K562 (cell line): ENCODE data around the gene CCL13. TPM values are rescaled to one million over a fixed set of nuclear protein-coding genes. Genes with fewer than 3 reads are reported as not detected.

Experiments used
- ATAC-seq: fragments of 200-7000 bp; cut with Tn5 transposase; 3 replicates; pipeline ENCODE4 v1.9.1; 2020; ENCODE audit warnings: moderate library complexity
- BruUV-seq: library from RNA; stranded (reverse); fragments of 400-500 nt; replicated peaks from 2 replicates; lab custom pipeline; 2021; lab: Mats Ljungman, UMichigan
- CTCF ChIA-PET: fragments of 300-600 bp; formaldehyde crosslinking; extraction: SDS; loops from one replicate; lab custom pipeline; 2021; ENCODE audit warnings: low intra/inter-chr PET ratio; lab: Yijun Ruan, JAX
- POLR2A ChIA-PET: fragments of 300-600, 350-650 bp; sonication (Branson Sonifier 250); formaldehyde crosslinking; extraction: SDS; loops from one replicate; lab custom pipeline; 2021; ENCODE audit warnings: antibody characterized with exemption, inconsistent platforms; lab: Yijun Ruan, JAX
- DNase-seq, 4 experiments: peaks; one replicate each; pipeline versions ENCODE4 v3.0.0 to v3.0.0-alpha.2; 2011 to 2018; ENCODE audit warnings: low spot score in 3 of 4, mixed read lengths in 3 of 4; ENCODE audit errors: extremely low read depth in 1 of 4
- FAIRE-seq: peaks from 2 replicates; lab custom pipeline; 2011; peaks lifted over from hg19 to GRCh38; lab: Jason Lieb, UNC
- H2AFZ ChIP-seq: 2 replicates; pipeline ENCODE4 v1.6.0; 2011; ENCODE audit warnings: low read depth, low read length, control low read depth, inconsistent platforms
- H3K27ac ChIP-seq: fragments of 200-600 bp; 3 replicates; pipeline ENCODE4 v1.8.0; 2011; ENCODE audit warnings: low read depth, mild to moderate bottlenecking, control low read depth, inconsistent platforms, low read length, moderate library complexity, mixed read lengths; ENCODE audit errors: extremely low read depth
- H3K27me3 ChIP-seq, 2 experiments: fragments of 300-600 bp in 1 of 2; 2 replicates in 1 of 2; 3 replicates in 1 of 2; pipeline versions ENCODE4 v1.6.0 to v1.8.0; 2011; ENCODE audit warnings: inconsistent platforms in 2 of 2, low read length in 2 of 2, mild to moderate bottlenecking in 1 of 2, mixed read lengths in 1 of 2, moderate library complexity in 1 of 2; ENCODE audit not compliant: control insufficient read depth in 2 of 2, insufficient read depth in 2 of 2
- H3K36me3 ChIP-seq: fragments of 300-600 bp; 3 replicates; pipeline ENCODE4 v1.8.0; 2011; ENCODE audit warnings: mild to moderate bottlenecking, low read length, inconsistent platforms; ENCODE audit not compliant: control insufficient read depth, insufficient read depth
- H3K4me1 ChIP-seq, 2 experiments: fragments of 200-600 bp in 1 of 2; replicated peaks in 1 of 2; 2 replicates in 1 of 2; 3 replicates in 1 of 2; pipeline versions ENCODE4 v1.5.1 to v1.8.0; 2011; ENCODE audit warnings: inconsistent platforms in 2 of 2, low read length in 2 of 2, mild to moderate bottlenecking in 1 of 2, mixed read lengths in 1 of 2, moderate library complexity in 1 of 2; ENCODE audit not compliant: control insufficient read depth in 2 of 2, insufficient read depth in 2 of 2
- H3K4me2 ChIP-seq: 2 replicates; pipeline ENCODE4 v1.6.1; 2011; ENCODE audit warnings: low read length, control low read depth, inconsistent platforms, mixed read lengths; ENCODE audit not compliant: insufficient read depth
- H3K4me3 ChIP-seq: fragments of 200-600 bp; sonication (generic), shearing (Covaris generic); 2 replicates; pipeline ENCODE4 v1.5.1; 2016; ENCODE audit warnings: control low read depth, inconsistent platforms
- H3K79me2 ChIP-seq: fragments of 200-600 bp; 3 replicates; pipeline ENCODE4 v1.8.0; 2011; ENCODE audit warnings: low read length, inconsistent platforms; ENCODE audit not compliant: control insufficient read depth, insufficient read depth
- H3K9ac ChIP-seq, 2 experiments: 2 replicates each; pipeline versions ENCODE4 v1.6.0 to v1.6.1; 2011; ENCODE audit warnings: low read depth in 2 of 2, low read length in 2 of 2, control low read depth in 1 of 2, inconsistent platforms in 1 of 2, mild to moderate bottlenecking in 1 of 2, mixed read lengths in 1 of 2; ENCODE audit not compliant: insufficient read depth in 1 of 2
- H3K9me1 ChIP-seq: one replicate; pipeline ENCODE4 v1.6.0; 2011; ENCODE audit warnings: inconsistent platforms, mild to moderate bottlenecking, low read length, moderate library complexity; ENCODE audit not compliant: control insufficient read depth, insufficient read depth
- H3K9me3 ChIP-seq: replicated peaks from 2 replicates; pipeline ENCODE4 v1.5.1; 2011; ENCODE audit warnings: low read depth, low read length, inconsistent platforms; ENCODE audit not compliant: control insufficient read depth, insufficient read depth
- H4K20me1 ChIP-seq: replicated peaks from 2 replicates; pipeline ENCODE4 v1.6.1; 2011; ENCODE audit warnings: low read length, inconsistent platforms, mixed read lengths; ENCODE audit not compliant: control insufficient read depth, insufficient read depth
- ATF7 ChIP-seq: fragments of 450-650 bp; IDR thresholded peaks from 2 replicates; pipeline ENCODE4 v1.7.1; 2014; ENCODE audit warnings: mild to moderate bottlenecking, moderate library complexity
- FOXA1 ChIP-seq: fragments of 450-650 bp; IDR thresholded peaks from 2 replicates; pipeline ENCODE4 v1.6.1; 2016; ENCODE audit warnings: mild to moderate bottlenecking, borderline replicate concordance
- HMG20B ChIP-seq: fragments of 250-450 bp; sonication (Bioruptor Pico); IDR thresholded peaks from 2 replicates; pipeline ENCODE4 v1.5.0; 2021; ENCODE audit warnings: mild to moderate bottlenecking
- KLF16 ChIP-seq: IDR thresholded peaks from 2 replicates; pipeline ENCODE4 v1.6.1; 2016; ENCODE audit warnings: antibody characterized with exemption
- MCM2 ChIP-seq: fragments of 450-650 bp; IDR thresholded peaks from 2 replicates; pipeline ENCODE4 v1.6.1; 2017; ENCODE audit warnings: low read depth, mild to moderate bottlenecking
- MYC ChIP-seq, 2 experiments: fragments of 250-450 bp in 1 of 2; sonication (Bioruptor Pico) in 1 of 2; IDR thresholded peaks; 2 replicates each; pipeline versions ENCODE4 v1.5.1 to v1.6.1; 2012 to 2021; ENCODE audit warnings: low read depth in 2 of 2, borderline replicate concordance in 1 of 2, improper control_type of control experiment in 1 of 2, low read length in 1 of 2, mild to moderate bottlenecking in 1 of 2, moderate library complexity in 1 of 2
- NCOA1 ChIP-seq: fragments of 450-650 bp; IDR thresholded peaks from 2 replicates; pipeline ENCODE4 v1.6.1; 2016; ENCODE audit warnings: low read depth
- POU5F1 ChIP-seq: fragments of 150-350 bp; IDR thresholded peaks from 2 replicates; pipeline ENCODE4 v1.6.1; 2014; ENCODE audit warnings: borderline replicate concordance, low read length, low read depth, mild to moderate bottlenecking; ENCODE audit not compliant: partially characterized antibody
- RAD21 ChIP-seq, 2 experiments: fragments of 250-450 bp in 1 of 2; fragments of 450-650 bp in 1 of 2; sonication (Bioruptor Pico) in 1 of 2; formaldehyde crosslinking in 1 of 2; IDR thresholded peaks in 1 of 2; conservative IDR thresholded peaks in 1 of 2; 2 replicates each; pipeline versions ENCODE4 v1.4.0 to v1.8.0; 2020 to 2022; ENCODE audit warnings: mild to moderate bottlenecking in 2 of 2, moderate library complexity in 1 of 2
- RCOR1 ChIP-seq, 2 experiments: IDR thresholded peaks; 2 replicates each; pipeline ENCODE4 v1.6.1; 2012; ENCODE audit warnings: low read depth in 2 of 2, low read length in 2 of 2, borderline replicate concordance in 1 of 2, improper control_type of control experiment in 1 of 2
- SMAD4 ChIP-seq: fragments of 250-450 bp; sonication (Bioruptor Pico); conservative IDR thresholded peaks from 2 replicates; pipeline ENCODE4 v1.8.0; 2021; ENCODE audit warnings: inconsistent platforms, mild to moderate bottlenecking, moderate library complexity
- SMC3 ChIP-seq: conservative IDR thresholded peaks from 2 replicates; pipeline ENCODE4 v1.6.1; 2011; ENCODE audit warnings: low read depth, low read length, improper control_type of control experiment; ENCODE audit not compliant: insufficient read depth
- SOX6 ChIP-seq: fragments of 450-650 bp; IDR thresholded peaks from 2 replicates; pipeline ENCODE4 v1.6.1; 2014; ENCODE audit warnings: mild to moderate bottlenecking
- STAG1 ChIP-seq: sonication (generic); formaldehyde crosslinking; IDR thresholded peaks from 2 replicates; pipeline ENCODE4 v1.5.0; 2020; ENCODE audit warnings: missing genetic modification reagents, borderline replicate concordance
- XRCC5 ChIP-seq: fragments of 200-400 bp; formaldehyde crosslinking; IDR thresholded peaks from 2 replicates; pipeline ENCODE4 v1.6.1; 2017; ENCODE audit warnings: low read depth, mild to moderate bottlenecking, low read length
- ZFP36 ChIP-seq: fragments of 150-350 bp; IDR thresholded peaks from 2 replicates; pipeline ENCODE4 v1.6.1; 2018; ENCODE audit warnings: low read length, low read depth; ENCODE audit not compliant: partially characterized antibody
- ZKSCAN1 ChIP-seq: fragments of 150-350 bp; IDR thresholded peaks from 2 replicates; pipeline ENCODE4 v1.6.1; 2016; ENCODE audit warnings: low read depth, low read length
- ZNF75A ChIP-seq: fragments of 450-650 bp; formaldehyde crosslinking; IDR thresholded peaks from 2 replicates; pipeline ENCODE4 v1.4.0; 2020; ENCODE audit warnings: mild to moderate bottlenecking
- WGBS: fragments of 100-300 bp; shearing (Covaris generic); methylation state at CpG from one replicate; pipeline ENCODE4 v1.1.6; 2016; ENCODE audit warnings: low coverage, mixed read lengths; ENCODE audit not compliant: insufficient coverage; ENCODE audit errors: missing lambda C conversion rate; 5-methylcytosine and 5-hydroxymethylcytosine counted together
- in situ Hi-C: fragments of 300-500 bp; cut with MboI; formaldehyde crosslinking; loops from 4 replicates; pipeline ENCODE4 v1.15.0; 2018; ENCODE audit warnings: inconsistent platforms, mixed read lengths
- intact Hi-C: fragments of 100-400 bp; cut with micrococcal nuclease; formaldehyde crosslinking; loops from 2 replicates; pipeline ENCODE4 v1.14.2; 2022
- polyA plus RNA-seq, 8 experiments: library from polyadenylated mRNA; depleted of rRNA in 4 of 8; stranded (reverse) in 5 of 8; unstranded in 3 of 8; fragments of >200 nt; fragmentation: Nextera tagmentation in 2 of 8; fragmentation: Illumina TruSeq in 1 of 8; extraction: Ambion mirVana in 2 of 8; extraction: Trizol in 1 of 8; gene quantifications; 2 replicates each; pipeline versions ENCODE4 v1.2.1 to v1.2.3, GENCODE V29; 2011 to 2014; ENCODE audit warnings: inconsistent platforms in 1 of 8, missing spikeins in 1 of 8
- total RNA-seq, 7 experiments: library from RNA; depleted of rRNA in 6 of 7; stranded (reverse); fragments of >200 nt in 6 of 7; fragmentation: Illumina TruSeq in 2 of 7; extraction: Trizol in 2 of 7; gene quantifications; 2 replicates each; pipeline versions ENCODE4 v1.2.1 to v1.2.3, GENCODE V29; 2011 to 2021; ENCODE audit warnings: low replicate concordance in 1 of 7
- TF ChIP-seq, protein P1 (sequence below), 2 experiments: fragments of 150-350 bp in 1 of 2; IDR thresholded peaks; 2 replicates each; pipeline ENCODE4 v1.6.1; 2012 to 2016; ENCODE audit warnings: low read depth in 2 of 2, low read length in 2 of 2, mild to moderate bottlenecking in 1 of 2, moderate library complexity in 1 of 2

CCL13 gene
- total and polyA plus RNA-seq, 9 of the 15 experiments (the other 6 are each of a cell fraction or from before 2014, with no cell fraction given) = not detected

DNA sequence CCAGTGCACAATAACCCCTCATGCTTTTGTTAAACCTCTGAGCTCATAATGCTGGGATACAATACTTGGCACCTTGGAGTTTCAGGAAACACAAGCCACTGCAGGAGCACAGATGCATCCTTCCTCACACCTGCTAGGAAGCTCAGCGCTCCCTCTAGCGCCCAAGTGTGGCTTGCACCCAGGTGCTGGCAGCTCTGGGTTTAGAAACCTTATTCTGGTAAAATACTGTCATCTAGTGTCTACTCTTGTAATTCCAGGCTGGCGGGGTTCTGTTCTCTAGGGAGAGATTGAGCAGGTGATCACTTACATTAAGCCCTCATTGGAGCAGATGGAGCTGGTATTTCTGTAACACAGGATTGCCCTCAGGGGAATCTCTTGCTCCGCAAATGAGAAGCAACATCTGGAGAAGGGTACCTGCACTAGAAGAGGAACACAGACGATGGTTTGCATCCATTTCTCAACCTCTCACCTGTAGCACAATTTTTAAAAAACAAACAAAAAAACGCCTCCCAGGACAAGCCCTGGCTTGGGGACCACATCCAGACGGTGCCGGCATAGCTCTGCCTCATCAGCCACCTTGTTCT lies 5.3 kb downstream of the CCL13 start:
- H3K4me3 ChIP-seq = no peak overlapping the region
- no peaks in the 10 kb centered on the region for H4K20me1 ChIP-seq
- no peak overlapping the region for H3K27ac ChIP-seq
- DNase-seq (peak; percentile 83 to 88 (median 86)), ATAC-seq (peak; percentile 99), FAIRE-seq (peak; percentile 97)
- ChIA-PET CTCF (interaction anchor here (0.6 to 10.2 kb wide), 9 partner anchors 30 to 636 kb away, joined by 3 to 214 read pairs (median 4); no protein-coding TSS in a partner anchor), POLR2A (interaction anchor here (0.6 to 1.6 kb wide), 3 partner anchors 62 to 159 kb away, joined by 3 to 6 read pairs (median 4); no protein-coding TSS in a partner anchor)
- no peak overlapping the region for H3K9ac ChIP-seq
- H3K9me3 ChIP-seq = no peaks in the 10 kb centered on the region
- H3K79me2 ChIP-seq = no peaks in the 10 kb centered on the region
- no TSS peak for BruUV-seq
- WGBS = 3% methylated on average over 8 of the region's 8 CpGs
- in situ Hi-C loops (loop anchor here (5.0 kb wide), 1 partner anchor 159 kb away; no protein-coding TSS in a partner anchor), intact Hi-C loops (loop anchor here (1.0 to 5.0 kb wide), 2 partner anchors 44 to 161 kb away; partner anchors contain the start of gene CCL8)
- no peaks in the 10 kb centered on the region; a peak in 1 of 5 replicates for H3K4me1 ChIP-seq
- H3K4me2 ChIP-seq = no peak overlapping the region
- H3K36me3 ChIP-seq = no peaks in the 10 kb centered on the region
- H3K27me3 ChIP-seq = no peaks in the 10 kb centered on the region
- H3K9me1 ChIP-seq = no peaks in the 10 kb centered on the region
- H2AFZ ChIP-seq = no peak overlapping the region
- TF ChIP-seq POU5F1 (no peak), ZNF75A (CRISPR knock-in tag) (no peak), XRCC5 (peak; percentile 83), ATF7 (peak; percentile 42; the same call in 1 of the 2 replicates), ZKSCAN1 (0 out of 2 replicates have a peak, but pooled peaks have one; percentile 38), STAG1 (CRISPR knock-in tag) (peak; percentile 76; the same call in 1 of the 2 replicates), FOXA1 (no peak), RAD21 (CRISPR knock-in tag; conservative IDR thresholded peaks at IDR 0.05 in 1 of 2, IDR thresholded peaks at IDR 0.05 in 1 of 2) (peak; percentile 99 to 100), KLF16 (peak; percentile 78), MYC (IDR thresholded peaks at IDR 0.05; ENCODE audit: low read depth, low read length) (peak; percentile 23; the same call in 1 of the 2 replicates), MYC (CRISPR knock-in tag; IDR thresholded peaks at IDR 0.05; ENCODE audit: borderline replicate concordance, low read depth) (no peak), SMAD4 (CRISPR knock-in tag) (no peak), MCM2 (no peak), RCOR1 (IDR thresholded peaks at IDR 0.05; ENCODE audit: borderline replicate concordance in 1 of 2, low read depth in 2 of 2, low read length in 2 of 2) (peak in 1 of 2 experiments; percentile 65; a peak in 1 of 4 replicates), HMG20B (no peak), SOX6 (0 out of 2 replicates have a peak, but pooled peaks have one; percentile 14), SMC3 (peak; percentile 93), NCOA1 (no peak), ZFP36 (peak; percentile 29)
- TF ChIP-seq, protein P1, sequence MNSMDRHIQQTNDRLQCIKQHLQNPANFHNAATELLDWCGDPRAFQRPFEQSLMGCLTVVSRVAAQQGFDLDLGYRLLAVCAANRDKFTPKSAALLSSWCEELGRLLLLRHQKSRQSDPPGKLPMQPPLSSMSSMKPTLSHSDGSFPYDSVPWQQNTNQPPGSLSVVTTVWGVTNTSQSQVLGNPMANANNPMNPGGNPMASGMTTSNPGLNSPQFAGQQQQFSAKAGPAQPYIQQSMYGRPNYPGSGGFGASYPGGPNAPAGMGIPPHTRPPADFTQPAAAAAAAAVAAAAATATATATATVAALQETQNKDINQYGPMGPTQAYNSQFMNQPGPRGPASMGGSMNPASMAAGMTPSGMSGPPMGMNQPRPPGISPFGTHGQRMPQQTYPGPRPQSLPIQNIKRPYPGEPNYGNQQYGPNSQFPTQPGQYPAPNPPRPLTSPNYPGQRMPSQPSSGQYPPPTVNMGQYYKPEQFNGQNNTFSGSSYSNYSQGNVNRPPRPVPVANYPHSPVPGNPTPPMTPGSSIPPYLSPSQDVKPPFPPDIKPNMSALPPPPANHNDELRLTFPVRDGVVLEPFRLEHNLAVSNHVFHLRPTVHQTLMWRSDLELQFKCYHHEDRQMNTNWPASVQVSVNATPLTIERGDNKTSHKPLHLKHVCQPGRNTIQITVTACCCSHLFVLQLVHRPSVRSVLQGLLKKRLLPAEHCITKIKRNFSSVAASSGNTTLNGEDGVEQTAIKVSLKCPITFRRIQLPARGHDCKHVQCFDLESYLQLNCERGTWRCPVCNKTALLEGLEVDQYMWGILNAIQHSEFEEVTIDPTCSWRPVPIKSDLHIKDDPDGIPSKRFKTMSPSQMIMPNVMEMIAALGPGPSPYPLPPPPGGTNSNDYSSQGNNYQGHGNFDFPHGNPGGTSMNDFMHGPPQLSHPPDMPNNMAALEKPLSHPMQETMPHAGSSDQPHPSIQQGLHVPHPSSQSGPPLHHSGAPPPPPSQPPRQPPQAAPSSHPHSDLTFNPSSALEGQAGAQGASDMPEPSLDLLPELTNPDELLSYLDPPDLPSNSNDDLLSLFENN (IDR thresholded peaks at IDR 0.05; ENCODE audit: low read depth in 2 of 2, low read length in 2 of 2) = no peak
